Fibroblast of lung (primary cell): ENCODE results near the gene GLYATL1B. TPM values are rescaled to one million over a fixed set of nuclear protein-coding genes. Genes with fewer than 3 reads are reported as not detected.
"Not testable (repeated sequence)": the region's sequence is repeated elsewhere in the genome, so short reads cannot be mapped to it uniquely, and the experiment has no call there.

Experiments
- DNase-seq, 2 donors: peaks; one replicate each; pipeline versions ENCODE4 v3.0.0 to v3.0.0-alpha.2; 2010; ENCODE audit warnings: low read depth in 2 of 2
- H2AFZ ChIP-seq: 2 replicates; pipeline ENCODE4 v1.5.1; 2012; ENCODE audit warnings: low read length, control low read depth, inconsistent platforms
- H3K27ac ChIP-seq: 2 replicates; pipeline ENCODE4 v1.5.1; 2011; ENCODE audit warnings: low read length, control low read depth; ENCODE audit not compliant: insufficient read depth
- H3K27me3 ChIP-seq: 2 replicates; pipeline ENCODE4 v1.5.1; 2011; ENCODE audit warnings: mild to moderate bottlenecking, low read length; ENCODE audit not compliant: control insufficient read depth, insufficient read depth
- H3K36me3 ChIP-seq: 2 replicates; pipeline ENCODE4 v1.5.1; 2011; ENCODE audit warnings: low read length; ENCODE audit not compliant: control insufficient read depth, insufficient read depth
- H3K4me1 ChIP-seq: 2 replicates; pipeline ENCODE4 v1.5.1; 2011; ENCODE audit warnings: low read length; ENCODE audit not compliant: control insufficient read depth, insufficient read depth; ENCODE audit errors: extremely low read depth
- H3K4me2 ChIP-seq: 2 replicates; pipeline ENCODE4 v1.5.1; 2011; ENCODE audit warnings: low read length, control low read depth; ENCODE audit not compliant: insufficient read depth; ENCODE audit errors: extremely low read depth
- H3K4me3 ChIP-seq, 4 experiments: fragments of 200-600 bp in 1 of 4; sonication (generic) in 1 of 4; replicated peaks in 1 of 4; 2 replicates each; pipeline ENCODE4 v1.5.1; 2011 to 2016; ENCODE audit warnings: low read length in 4 of 4, low read depth in 3 of 4, mild to moderate bottlenecking in 3 of 4, control low read depth in 2 of 4, inconsistent platforms in 1 of 4, mixed read lengths in 1 of 4; ENCODE audit not compliant: insufficient read depth in 1 of 4; ENCODE audit errors: control extremely low read depth in 1 of 4
- H3K79me2 ChIP-seq: 2 replicates; pipeline ENCODE4 v1.5.1; 2012; ENCODE audit warnings: mild to moderate bottlenecking, low read length, inconsistent platforms; ENCODE audit not compliant: control insufficient read depth, insufficient read depth
- H3K9ac ChIP-seq: 2 replicates; pipeline ENCODE4 v1.5.1; 2011; ENCODE audit warnings: mild to moderate bottlenecking, low read length, control low read depth; ENCODE audit not compliant: insufficient read depth
- H3K9me3 ChIP-seq: 2 replicates; pipeline ENCODE4 v1.5.1; 2012; ENCODE audit warnings: low read depth, low read length; ENCODE audit not compliant: control insufficient read depth, insufficient read depth
- H4K20me1 ChIP-seq: 2 replicates; pipeline ENCODE4 v1.5.1; 2011; ENCODE audit warnings: low read length; ENCODE audit not compliant: control insufficient read depth, insufficient read depth; ENCODE audit errors: extremely low read depth
- CTCF ChIP-seq, 2 donors: IDR thresholded peaks in 1 of 2; conservative IDR thresholded peaks in 1 of 2; 1 replicate in 1 of 2; 2 replicates in 1 of 2; pipeline ENCODE4 v1.5.1; 2011 to 2012; ENCODE audit warnings: low read length in 2 of 2, control low read depth in 1 of 2, inconsistent platforms in 1 of 2, low read depth in 1 of 2, mild to moderate bottlenecking in 1 of 2
- EZH2 ChIP-seq: IDR thresholded peaks from 2 replicates; pipeline ENCODE4 v1.5.1; 2012; ENCODE audit warnings: low read length, control low read depth, mild to moderate bottlenecking; ENCODE audit errors: missing control alignments
- polyA plus RNA-seq, 2 donors: library from polyadenylated mRNA; depleted of rRNA in 1 of 2; stranded (reverse) in 1 of 2; unstranded in 1 of 2; fragments of >200 nt; gene quantifications; 2 replicates each; pipeline ENCODE4 v1.2.1, GENCODE V29; 2011 to 2012; ENCODE audit warnings: missing spikeins in 1 of 2
- total RNA-seq: library from RNA; depleted of rRNA; stranded (reverse); fragments of >200 nt; gene quantifications from 2 replicates; pipeline ENCODE4 v1.2.1, GENCODE V29; 2014

Gene GLYATL1B
- total and polyA plus RNA-seq, 2 donors (not counting 1 experiment from before 2014, with no cell fraction given): not detected

GRCh38 chr11:59081430-59082020, 4.6 kb upstream of the GLYATL1B start:
- DNase-seq: not testable (repeated sequence)

GRCh38 chr11:59088162-59088561, 2.1 kb downstream of the GLYATL1B start:
- H3K36me3 ChIP-seq: no peaks in the 10 kb centered on the region
- no peak for DNase-seq

More at GRCh38 chr11:59081430-59082020, 4.6 kb upstream of the GLYATL1B start:
- not testable (repeated sequence) for H3K79me2 ChIP-seq, H3K4me3 ChIP-seq, H3K4me1 ChIP-seq, H3K9me3 ChIP-seq, H3K27ac ChIP-seq, H3K27me3 ChIP-seq, H3K36me3 ChIP-seq, H3K4me2 ChIP-seq, H3K9ac ChIP-seq, H2AFZ ChIP-seq, H4K20me1 ChIP-seq

GRCh38 chr11:59093576-59093975, 7.5 kb downstream of the GLYATL1B start:
- H3K9me3 ChIP-seq, H3K36me3 ChIP-seq, H3K4me2 ChIP-seq, H2AFZ ChIP-seq, H3K9ac ChIP-seq, H3K79me2 ChIP-seq, H3K27me3 ChIP-seq, H3K4me3 ChIP-seq, H4K20me1 ChIP-seq, DNase-seq, H3K27ac ChIP-seq, H3K4me1 ChIP-seq: not testable (repeated sequence)

More at GRCh38 chr11:59088162-59088561, 2.1 kb downstream of the GLYATL1B start:
- TF ChIP-seq EZH2 (no peak), CTCF (conservative IDR thresholded peaks at IDR 0.05 in 1 of 2, IDR thresholded peaks at IDR 0.05 in 1 of 2; ENCODE audit: low read depth in 1 of 2, low read length in 2 of 2) (no peak)
- no peak overlapping the region for H3K4me3 ChIP-seq
- H3K9me3 ChIP-seq: no peaks in the 10 kb centered on the region
- no peaks in the 10 kb centered on the region for H3K27me3 ChIP-seq
- H3K4me1 ChIP-seq: no peaks in the 10 kb centered on the region
- no peak overlapping the region for H3K9ac ChIP-seq
- no peaks in the 10 kb centered on the region for H4K20me1 ChIP-seq
- H3K4me2 ChIP-seq: no peak overlapping the region
- H3K79me2 ChIP-seq: no peaks in the 10 kb centered on the region
- no peak overlapping the region for H3K27ac ChIP-seq
- H2AFZ ChIP-seq: no peak overlapping the region

GRCh38 chr11:59095225-59095624, 9.1 kb downstream of the GLYATL1B start:
- H3K4me3 ChIP-seq, H4K20me1 ChIP-seq, H3K27ac ChIP-seq, H2AFZ ChIP-seq, DNase-seq, H3K27me3 ChIP-seq, H3K9me3 ChIP-seq, H3K79me2 ChIP-seq, H3K4me1 ChIP-seq, H3K36me3 ChIP-seq, H3K9ac ChIP-seq, H3K4me2 ChIP-seq: not testable (repeated sequence)

GRCh38 chr11:59095972-59096575, 10.0 kb downstream of the GLYATL1B start:
- not testable (repeated sequence) for H3K36me3 ChIP-seq, H3K79me2 ChIP-seq, H3K4me1 ChIP-seq, H3K9ac ChIP-seq, H4K20me1 ChIP-seq, H3K4me2 ChIP-seq, H3K27me3 ChIP-seq, DNase-seq, H3K9me3 ChIP-seq, H3K27ac ChIP-seq, H3K4me3 ChIP-seq, H2AFZ ChIP-seq
